HG03520 (cell line): ENCODE data around the gene TRIM63.

ENCODE experiments used
- ATAC-seq: cut with Tn5 transposase; IDR thresholded peaks from one replicate; pipeline ENCODE4 v1.9.1; 2021; ENCODE audit warnings: mild to moderate bottlenecking, moderate library complexity; ENCODE audit not compliant: unreplicated experiment

TRIM63 gene

GRCh38 chr1:26059906-26060305 is 7.5 kb downstream of the TRIM63 start:
- no peak for ATAC-seq

GRCh38 chr1:26058052-26058595 is 9.3 kb downstream of the TRIM63 start:
- ATAC-seq, result no peak

GRCh38 chr1:26057189-26057588 is 10.2 kb downstream of the TRIM63 start:
- no peak for ATAC-seq

- ATAC-seq, result no peak
These were observed 12.4 kb downstream of the TRIM63 start for GRCh38 chr1:26055041-26055440.

GRCh38 chr1:26053718-26054560 is 13.5 kb downstream of the TRIM63 start:
- ATAC-seq, result no peak

GRCh38 chr1:26050248-26050640 is 17.2 kb downstream of the TRIM63 start:
- ATAC-seq, result no peak

GRCh38 chr1:26049531-26050247 is 17.7 kb downstream of the TRIM63 start:
- no peak for ATAC-seq

- ATAC-seq, result no peak
These were observed 20.1 kb downstream of the TRIM63 start for GRCh38 chr1:26047278-26047874.

- no peak for ATAC-seq
These were observed 21.0 kb downstream of the TRIM63 start for GRCh38 chr1:26046246-26047095.

GRCh38 chr1:26045722-26046245 is 21.6 kb downstream of the TRIM63 start, which contains the start of gene SLC30A2:
SLC30A2 (minus strand) TSS chr1:26046118; CDS start chr1:26045896, 222 bp downstream.
- ATAC-seq, result no peak

GRCh38 chr1:26044971-26045721 is 22.3 kb downstream of the TRIM63 start:
- ATAC-seq, result no peak

- ATAC-seq, result no peak
These were observed 23.0 kb downstream of the TRIM63 start for GRCh38 chr1:26044414-26044813.

GRCh38 chr1:26043765-26044164 is 23.7 kb downstream of the TRIM63 start:
- no peak for ATAC-seq

- no peak for ATAC-seq
These were observed 25.5 kb downstream of the TRIM63 start for GRCh38 chr1:26041978-26042377.

- no peak for ATAC-seq
These were observed 26.0 kb downstream of the TRIM63 start for GRCh38 chr1:26041401-26041800.

GRCh38 chr1:26038904-26039303 is 28.5 kb downstream of the TRIM63 start:
- ATAC-seq, result no peak

GRCh38 chr1:26038477-26038876 is 29.0 kb downstream of the TRIM63 start:
- no peak for ATAC-seq

- no peak for ATAC-seq
These were observed 29.5 kb downstream of the TRIM63 start for GRCh38 chr1:26037904-26038303.

GRCh38 chr1:26036756-26037281 is 30.6 kb downstream of the TRIM63 start:
- no peak for ATAC-seq
